Spinal cord (tissue), 10 donors: ENCODE measurements around the gene SLC12A7. TPM values are rescaled to one million over a fixed set of nuclear protein-coding genes. Genes with fewer than 3 reads are reported as not detected.

ENCODE experiments used
- DNase-seq, 6 donors: peaks; one replicate each; pipeline versions ENCODE4 v3.0.0 to v3.0.0-alpha.2; 2013 to 2015; ENCODE audit warnings: low spot score in 6 of 6, low read depth in 4 of 6
- H3K27ac ChIP-seq: one replicate; pipeline ENCODE4 v1.5.1; 2013; ENCODE audit warnings: low read depth, low read length, control low read depth
- H3K27me3 ChIP-seq: one replicate; pipeline ENCODE4 v1.6.1; 2013; ENCODE audit warnings: low read length; ENCODE audit not compliant: control insufficient read depth, insufficient read depth
- H3K36me3 ChIP-seq: one replicate; pipeline ENCODE4 v1.6.1; 2013; ENCODE audit warnings: low read length; ENCODE audit not compliant: control insufficient read depth, insufficient read depth
- H3K4me1 ChIP-seq: one replicate; pipeline ENCODE4 v1.6.1; 2013; ENCODE audit warnings: low read length; ENCODE audit not compliant: control insufficient read depth, insufficient read depth
- H3K4me3 ChIP-seq: one replicate; pipeline ENCODE4 v1.5.1; 2013; ENCODE audit warnings: low read depth, low read length, control low read depth
- H3K9me3 ChIP-seq: one replicate; pipeline ENCODE4 v1.6.1; 2013; ENCODE audit warnings: low read length; ENCODE audit not compliant: control insufficient read depth, insufficient read depth
- WGBS: methylation state at CpG from one replicate; pipeline ENCODE4 v1.1.5; 2013; ENCODE audit warnings: missing lambda C conversion rate; ENCODE audit not compliant: insufficient coverage; 5-methylcytosine and 5-hydroxymethylcytosine counted together
- polyA plus RNA-seq, 2 donors: library from polyadenylated mRNA; unstranded; fragments of 120-200 nt; gene quantifications; one replicate each; pipeline ENCODE4 v1.2.1, GENCODE V29; 2013; ENCODE audit not compliant: insufficient read length in 2 of 2
- total RNA-seq, 2 donors: library from RNA; depleted of rRNA in 1 of 2; stranded (reverse); fragments of 120-200 nt in 1 of 2; fragments of >200 nt in 1 of 2; gene quantifications; one replicate each; pipeline versions ENCODE4 v1.2.3 to v1.2.4, GENCODE V29; 2013 to 2014
- donor health status: healthy.

SLC12A7 gene
- total and polyA plus RNA-seq, 4 donors = 8.7 to 21.3 (median 16.4) TPM

- Histone ChIP-seq H3K27ac (no peak overlapping the region), H3K4me3 (no peak overlapping the region), H3K36me3 (peaks cover 7% of the 10 kb centered on the region), H3K9me3 (no peaks in the 10 kb centered on the region), H3K4me1 (peaks cover 56% of the 10 kb centered on the region), H3K27me3 (peaks cover 41% of the 10 kb centered on the region)
- 78% methylated on average over 16 of the region's 17 CpGs for WGBS
- DNase-seq = no peak
Measured at GRCh38 chr5:1007221-1007680, 104.6 kb downstream of the SLC12A7 start.

GRCh38 chr5:1006656-1007071 lies 105.2 kb downstream of the SLC12A7 start:
- no peak for DNase-seq
- WGBS = 66% methylated on average over 3 of the region's 5 CpGs
- Histone ChIP-seq H3K27ac (no peak overlapping the region), H3K27me3 (peaks cover 41% of the 10 kb centered on the region), H3K9me3 (no peaks in the 10 kb centered on the region), H3K36me3 (peaks cover 5% of the 10 kb centered on the region), H3K4me3 (no peak overlapping the region), H3K4me1 (peaks cover 50% of the 10 kb centered on the region)

DNA sequence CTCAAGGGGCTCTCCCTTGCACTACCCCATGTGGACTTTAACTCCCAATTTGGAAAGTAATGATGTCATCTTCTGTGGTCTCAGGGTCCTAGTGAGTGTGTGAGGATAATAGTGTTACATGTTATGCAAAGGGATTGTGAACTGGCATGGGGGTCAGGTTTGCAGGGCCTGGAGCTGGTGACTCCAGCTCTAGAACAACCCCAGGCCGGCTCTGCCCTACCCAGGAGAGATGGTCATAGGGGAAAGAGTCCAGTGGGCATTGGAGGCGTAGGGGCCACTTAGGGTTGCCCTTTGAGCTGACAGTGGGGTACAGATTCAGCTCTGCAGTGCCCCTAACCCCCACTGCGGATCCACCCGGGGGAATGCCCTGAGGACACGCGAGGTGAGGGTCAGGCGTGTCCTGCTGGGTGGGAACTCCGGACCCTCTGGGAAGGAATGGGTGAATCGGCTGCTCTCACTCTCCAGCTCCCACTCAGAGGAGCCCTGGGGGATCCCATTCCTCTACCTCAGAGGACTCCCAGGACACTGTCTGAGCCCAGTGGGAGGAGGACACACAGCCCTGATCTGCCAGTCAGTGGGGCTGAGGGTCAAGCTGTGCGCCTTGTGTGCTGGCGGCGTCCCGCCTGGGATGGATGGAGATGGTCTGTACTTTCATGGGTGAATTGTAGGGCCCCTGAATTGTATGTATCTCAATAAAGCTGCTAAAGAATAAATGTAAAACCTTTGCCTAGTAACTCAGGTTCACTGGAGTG lies 105.8 kb downstream of the SLC12A7 start:
- H3K27me3 ChIP-seq = peaks cover 39% of the 10 kb centered on the region
- peaks cover 45% of the 10 kb centered on the region for H3K4me1 ChIP-seq
- H3K36me3 ChIP-seq = peaks cover 2% of the 10 kb centered on the region
- no peak for DNase-seq
- WGBS = 91% methylated on average over 8 of the region's 13 CpGs
- no peaks in the 10 kb centered on the region for H3K9me3 ChIP-seq
- no peak overlapping the region for H3K4me3 ChIP-seq
- H3K27ac ChIP-seq = no peak overlapping the region

GRCh38 chr5:1005249-1005851 lies 106.5 kb downstream of the SLC12A7 start:
- peaks cover 37% of the 10 kb centered on the region for H3K27me3 ChIP-seq
- H3K36me3 ChIP-seq = no peaks in the 10 kb centered on the region
- no peaks in the 10 kb centered on the region for H3K9me3 ChIP-seq
- H3K4me1 ChIP-seq = peaks cover 39% of the 10 kb centered on the region
- H3K27ac ChIP-seq = no peak overlapping the region
- DNase-seq = no peak
- peak overlapping the region; percentile 32 for H3K4me3 ChIP-seq
- WGBS = 42% methylated on average over 47 of the region's 47 CpGs

DNA sequence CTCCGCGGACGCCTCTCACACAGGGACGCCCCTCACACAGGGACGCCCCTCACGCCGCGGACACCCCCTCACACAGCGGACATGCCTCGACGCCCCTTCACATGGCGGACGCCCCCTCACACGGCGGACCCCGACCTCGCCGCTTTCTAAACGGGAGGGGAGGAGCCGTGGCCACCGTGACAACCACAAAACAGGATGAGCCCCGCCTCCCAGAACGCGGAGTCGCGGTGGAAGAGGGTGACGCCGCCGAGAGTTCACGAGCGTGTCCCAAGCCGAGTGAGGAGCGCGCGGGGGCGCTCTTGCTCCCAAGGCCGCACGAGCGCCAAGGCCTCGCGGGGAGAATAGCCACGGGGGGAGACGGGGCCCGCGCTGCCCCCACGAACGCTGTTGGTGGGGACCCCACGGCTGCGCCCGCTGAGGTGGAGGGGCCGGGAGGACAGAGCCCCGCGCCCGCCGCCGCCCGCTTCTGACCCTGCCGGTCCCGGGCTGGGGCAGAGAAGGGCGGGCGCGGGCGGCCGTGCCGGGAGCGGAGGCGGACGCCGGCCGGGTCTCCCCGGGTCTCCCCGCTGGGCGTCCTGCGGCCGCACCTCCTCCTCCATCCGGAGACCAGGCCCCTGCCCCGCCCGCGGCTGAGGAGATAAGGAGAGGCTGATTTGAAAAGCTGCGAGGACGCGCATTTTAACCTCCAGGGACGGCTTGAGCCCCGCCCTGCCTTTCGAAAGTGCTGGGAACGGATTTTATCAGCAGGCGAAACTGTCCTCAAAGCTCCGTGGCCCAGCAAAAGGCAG lies 107.2 kb downstream of the SLC12A7 start:
- no peak overlapping the region for H3K27ac ChIP-seq
- H3K4me1 ChIP-seq = peaks cover 32% of the 10 kb centered on the region
- DNase-seq = peak in 2 of 6 donors; percentile 82 to 84
- no peaks in the 10 kb centered on the region for H3K36me3 ChIP-seq
- WGBS = under 1% methylated on average over 85 of the region's 88 CpGs
- peaks cover 31% of the 10 kb centered on the region for H3K27me3 ChIP-seq
- H3K4me3 ChIP-seq = peak overlapping the region; percentile 33
- no peaks in the 10 kb centered on the region for H3K9me3 ChIP-seq

DNA sequence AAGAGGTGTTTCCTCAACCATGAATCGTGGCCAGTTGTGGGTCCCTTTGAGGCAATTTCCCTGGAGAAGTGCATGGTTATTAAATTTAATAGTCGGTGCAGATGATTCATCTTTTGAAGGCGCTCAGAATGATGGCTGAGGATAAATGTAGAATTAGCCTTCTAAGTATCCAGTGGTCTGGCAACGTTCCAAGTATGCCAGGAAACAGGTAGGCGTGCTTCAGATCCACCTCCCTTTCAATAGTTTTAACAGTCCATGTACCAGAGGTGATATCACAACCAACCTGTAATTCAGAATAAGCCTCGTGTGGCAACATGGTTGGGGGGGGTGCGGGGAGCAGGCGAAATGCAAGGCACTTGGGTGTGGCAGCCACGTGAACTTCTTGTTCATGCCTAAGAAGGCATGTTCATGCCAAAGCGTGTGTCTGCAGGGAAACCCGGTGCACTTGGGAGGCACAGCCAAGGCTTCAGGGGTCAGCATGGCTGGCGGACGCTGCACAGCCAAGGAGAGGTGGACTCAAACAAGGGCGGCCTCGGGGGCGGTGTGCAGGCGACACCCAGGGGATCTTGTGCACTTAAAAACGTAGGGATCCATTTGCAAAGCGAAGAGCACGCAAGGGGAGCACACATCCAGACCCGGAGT lies 108.4 kb downstream of the SLC12A7 start:
- no peak overlapping the region for H3K27ac ChIP-seq
- no peaks in the 10 kb centered on the region for H3K9me3 ChIP-seq
- peaks cover 32% of the 10 kb centered on the region for H3K4me1 ChIP-seq
- no peak overlapping the region for H3K4me3 ChIP-seq
- no peaks in the 10 kb centered on the region for H3K36me3 ChIP-seq
- WGBS = 83% methylated on average over 18 of the region's 21 CpGs
- H3K27me3 ChIP-seq = peaks cover 29% of the 10 kb centered on the region
- DNase-seq = peak in 1 of 6 donors; percentile 63

GRCh38 chr5:1002836-1003235 lies 109.0 kb downstream of the SLC12A7 start:
- 90% methylated on average over 13 of the region's 13 CpGs for WGBS
- H3K9me3 ChIP-seq = no peaks in the 10 kb centered on the region
- H3K36me3 ChIP-seq = no peaks in the 10 kb centered on the region
- no peak overlapping the region for H3K27ac ChIP-seq
- no peak overlapping the region for H3K4me3 ChIP-seq
- peaks cover 32% of the 10 kb centered on the region for H3K4me1 ChIP-seq
- H3K27me3 ChIP-seq = peaks cover 25% of the 10 kb centered on the region
- DNase-seq = no peak

DNA sequence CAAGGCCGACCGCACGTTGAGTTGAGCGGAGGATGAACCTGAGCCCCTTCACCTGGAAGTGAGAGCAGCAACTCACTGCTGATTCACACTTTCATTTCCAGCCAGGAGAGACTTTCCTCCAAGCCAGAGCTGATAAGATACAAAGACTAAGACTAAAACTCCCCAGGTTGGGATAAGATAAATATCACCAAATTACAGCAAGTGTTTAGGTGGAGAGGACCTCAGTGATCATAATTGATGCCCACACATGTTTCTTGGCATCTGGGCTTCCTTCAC lies 109.7 kb downstream of the SLC12A7 start:
- no peak for DNase-seq
- Histone ChIP-seq H3K27ac (no peak overlapping the region), H3K4me1 (peaks cover 36% of the 10 kb centered on the region), H3K4me3 (no peak overlapping the region), H3K9me3 (no peaks in the 10 kb centered on the region), H3K36me3 (no peaks in the 10 kb centered on the region), H3K27me3 (peaks cover 25% of the 10 kb centered on the region)
- 100% methylated on average over 1 of the region's 4 CpGs for WGBS

GRCh38 chr5:1001406-1002270 lies 110.2 kb downstream of the SLC12A7 start:
- Histone ChIP-seq H3K9me3 (no peaks in the 10 kb centered on the region), H3K4me3 (no peak overlapping the region), H3K36me3 (no peaks in the 10 kb centered on the region), H3K27ac (no peak overlapping the region), H3K4me1 (peaks cover 38% of the 10 kb centered on the region), H3K27me3 (peaks cover 22% of the 10 kb centered on the region)
- no peak for DNase-seq
- WGBS = 90% methylated on average over 15 of the region's 19 CpGs
